K562 (cell line): ENCODE data around the gene DAD1. TPM values are rescaled to one million over a fixed set of nuclear protein-coding genes. Genes with fewer than 3 reads are reported as not detected.

Experiments used
- CBX1 ChIP-seq: sonication (generic); IDR thresholded peaks from 2 replicates; pipeline ENCODE4 v1.6.1; 2016; ENCODE audit warnings: antibody characterized with exemption, low read depth, mild to moderate bottlenecking
- ESRRA ChIP-seq: fragments of 450-650 bp; IDR thresholded peaks from 2 replicates; pipeline ENCODE4 v1.6.1; 2014; ENCODE audit warnings: low read depth, mild to moderate bottlenecking, moderate library complexity, borderline replicate concordance
- FOXJ3 ChIP-seq: sonication (generic); formaldehyde crosslinking; IDR thresholded peaks from 2 replicates; pipeline ENCODE4 v1.4.0; 2020; ENCODE audit warnings: mild to moderate bottlenecking, missing genetic modification reagents
- GABPB2 ChIP-seq: fragments of 250-450 bp; sonication (Bioruptor Pico); conservative IDR thresholded peaks from 2 replicates; pipeline ENCODE4 v1.5.1; 2021; ENCODE audit warnings: mild to moderate bottlenecking
- ILF3 ChIP-seq: fragments of 450-650 bp; IDR thresholded peaks from 2 replicates; pipeline ENCODE4 v1.6.1; 2018; ENCODE audit warnings: antibody characterized with exemption, mild to moderate bottlenecking, moderate library complexity, borderline replicate concordance
- MEIS2 ChIP-seq: fragments of 450-650 bp; IDR thresholded peaks from 2 replicates; pipeline ENCODE4 v1.6.1; 2014; ENCODE audit warnings: mild to moderate bottlenecking; ENCODE audit not compliant: partially characterized antibody
- POLR3G ChIP-seq: IDR thresholded peaks from 2 replicates; pipeline ENCODE4 v1.6.1; 2011; ENCODE audit not compliant: insufficient read length, insufficient replicate concordance; ENCODE audit errors: extremely low read depth
- RCOR1 ChIP-seq, 2 experiments: IDR thresholded peaks; 2 replicates each; pipeline ENCODE4 v1.6.1; 2012; ENCODE audit warnings: low read depth in 2 of 2, low read length in 2 of 2, borderline replicate concordance in 1 of 2, improper control_type of control experiment in 1 of 2
- SMARCB1 ChIP-seq: IDR thresholded peaks from 2 replicates; pipeline ENCODE4 v1.6.1; 2011; ENCODE audit warnings: improper control_type of control experiment, low read depth; ENCODE audit not compliant: insufficient read length
- SOX6 ChIP-seq: fragments of 450-650 bp; IDR thresholded peaks from 2 replicates; pipeline ENCODE4 v1.6.1; 2014; ENCODE audit warnings: mild to moderate bottlenecking
- TAF9B ChIP-seq: fragments of 450-650 bp; IDR thresholded peaks from 2 replicates; pipeline ENCODE4 v1.6.1; 2018; ENCODE audit warnings: mild to moderate bottlenecking; ENCODE audit not compliant: partially characterized antibody
- THAP12 ChIP-seq: fragments of 250-450 bp; sonication (Bioruptor Pico); IDR thresholded peaks from 2 replicates; pipeline ENCODE4 v1.9.0; 2021; ENCODE audit warnings: mild to moderate bottlenecking, inconsistent platforms
- THRAP3 ChIP-seq: fragments of 450-650 bp; IDR thresholded peaks from 2 replicates; pipeline ENCODE4 v1.6.1; 2016; ENCODE audit warnings: mild to moderate bottlenecking, inconsistent platforms, borderline replicate concordance
- ZFP1 ChIP-seq: fragments of 450-650 bp; formaldehyde crosslinking; IDR thresholded peaks from 2 replicates; pipeline ENCODE4 v1.4.0; 2020; ENCODE audit warnings: mild to moderate bottlenecking, mixed read lengths
- ZFPM2 ChIP-seq: fragments of 250-450 bp; sonication (Bioruptor Pico); IDR thresholded peaks from 2 replicates; pipeline ENCODE4 v1.5.1; 2022; ENCODE audit warnings: mild to moderate bottlenecking
- ZNF197 ChIP-seq: fragments of 200-800 bp; sonication (Bioruptor generic); IDR thresholded peaks from 2 replicates; pipeline ENCODE4 v1.6.1; 2016; ENCODE audit warnings: low read depth, missing genetic modification characterization, missing compliant biosample characterization
- ZNF263 ChIP-seq: sonication (generic); formaldehyde crosslinking; IDR thresholded peaks from 2 replicates; pipeline ENCODE4 v1.8.0; 2022; ENCODE audit warnings: mild to moderate bottlenecking, missing genetic modification reagents, borderline replicate concordance
- ZNF507 ChIP-seq: conservative IDR thresholded peaks from 2 replicates; pipeline ENCODE4 v1.6.1; 2017; ENCODE audit warnings: missing genetic modification characterization, missing compliant biosample characterization
- ZNF644 ChIP-seq: fragments of 200-800 bp; sonication (Bioruptor generic); IDR thresholded peaks from 2 replicates; pipeline ENCODE4 v1.6.1; 2016; ENCODE audit warnings: low read depth, missing genetic modification characterization, missing compliant biosample characterization
- ZNF717 ChIP-seq: fragments of 250-450 bp; sonication (Bioruptor Pico); IDR thresholded peaks from 2 replicates; pipeline ENCODE4 v1.5.0; 2021
- polyA plus RNA-seq, 8 experiments: library from polyadenylated mRNA; depleted of rRNA in 4 of 8; stranded (reverse) in 5 of 8; unstranded in 3 of 8; fragments of >200 nt; fragmentation: Nextera tagmentation in 2 of 8; fragmentation: Illumina TruSeq in 1 of 8; extraction: Ambion mirVana in 2 of 8; extraction: Trizol in 1 of 8; gene quantifications; 2 replicates each; pipeline versions ENCODE4 v1.2.1 to v1.2.3, GENCODE V29; 2011 to 2014; ENCODE audit warnings: inconsistent platforms in 1 of 8, missing spikeins in 1 of 8
- total RNA-seq, 7 experiments: library from RNA; depleted of rRNA in 6 of 7; stranded (reverse); fragments of >200 nt in 6 of 7; fragmentation: Illumina TruSeq in 2 of 7; extraction: Trizol in 2 of 7; gene quantifications; 2 replicates each; pipeline versions ENCODE4 v1.2.1 to v1.2.3, GENCODE V29; 2011 to 2021; ENCODE audit warnings: low replicate concordance in 1 of 7
- TF ChIP-seq, protein P1 (sequence below), 2 experiments: fragments of 200-800 bp in 1 of 2; sonication (Bioruptor generic) in 1 of 2; sonication (generic) in 1 of 2; formaldehyde crosslinking in 1 of 2; IDR thresholded peaks in 1 of 2; conservative IDR thresholded peaks in 1 of 2; 2 replicates each; pipeline versions ENCODE4 v1.5.0 to v1.6.1; 2016 to 2020; ENCODE audit warnings: missing compliant biosample characterization in 1 of 2, missing genetic modification characterization in 1 of 2, missing genetic modification reagents in 1 of 2
- TF ChIP-seq, protein P2 (sequence below): fragments of 450-650 bp; IDR thresholded peaks from 2 replicates; pipeline ENCODE4 v1.6.1; 2016

The DAD1 gene
- total and polyA plus RNA-seq, 9 of the 15 experiments (the other 6 are each of a cell fraction or from before 2014, with no cell fraction given) = 104 to 617 (median 222) TPM

DNA sequence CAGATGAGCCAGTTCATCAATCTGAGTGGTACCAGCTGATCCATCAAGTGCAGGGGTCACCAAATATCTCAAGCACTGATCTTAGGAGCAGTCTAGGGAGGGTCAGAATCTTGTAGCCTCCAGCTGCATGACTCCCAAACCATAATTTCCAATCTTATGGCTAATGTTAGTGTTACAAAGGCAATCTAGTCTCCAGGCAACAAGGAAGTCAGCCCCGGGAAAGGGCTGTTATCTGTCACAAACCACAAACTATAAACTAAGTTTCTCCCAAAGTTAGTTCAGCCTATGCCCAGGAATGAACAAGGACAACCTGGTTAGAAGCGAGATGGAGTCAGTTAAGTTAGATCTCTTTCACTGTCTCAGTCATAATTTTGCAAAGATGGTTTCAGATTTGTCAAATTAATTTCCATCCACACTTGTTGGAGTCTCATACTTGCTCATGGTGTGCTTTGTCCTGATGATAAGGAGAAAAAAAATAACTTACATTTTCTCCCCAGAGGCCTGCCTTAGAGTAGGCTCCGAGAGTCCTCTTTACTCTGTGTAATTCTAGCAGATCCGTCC, 5.2 kb upstream of the DAD1 start (continued):
- TF ChIP-seq, protein P1, sequence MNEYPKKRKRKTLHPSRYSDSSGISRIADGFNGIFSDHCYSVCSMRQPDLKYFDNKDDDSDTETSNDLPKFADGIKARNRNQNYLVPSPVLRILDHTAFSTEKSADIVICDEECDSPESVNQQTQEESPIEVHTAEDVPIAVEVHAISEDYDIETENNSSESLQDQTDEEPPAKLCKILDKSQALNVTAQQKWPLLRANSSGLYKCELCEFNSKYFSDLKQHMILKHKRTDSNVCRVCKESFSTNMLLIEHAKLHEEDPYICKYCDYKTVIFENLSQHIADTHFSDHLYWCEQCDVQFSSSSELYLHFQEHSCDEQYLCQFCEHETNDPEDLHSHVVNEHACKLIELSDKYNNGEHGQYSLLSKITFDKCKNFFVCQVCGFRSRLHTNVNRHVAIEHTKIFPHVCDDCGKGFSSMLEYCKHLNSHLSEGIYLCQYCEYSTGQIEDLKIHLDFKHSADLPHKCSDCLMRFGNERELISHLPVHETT (CRISPR knock-in tag; conservative IDR thresholded peaks at IDR 0.05 in 1 of 2, IDR thresholded peaks at IDR 0.05 in 1 of 2) = peak in 1 of 2 experiments; percentile 57; a peak in 1 of 4 replicates
- no peak for TF ChIP-seq THRAP3
- no peak for TF ChIP-seq TAF9B
- TF ChIP-seq, protein P2, sequence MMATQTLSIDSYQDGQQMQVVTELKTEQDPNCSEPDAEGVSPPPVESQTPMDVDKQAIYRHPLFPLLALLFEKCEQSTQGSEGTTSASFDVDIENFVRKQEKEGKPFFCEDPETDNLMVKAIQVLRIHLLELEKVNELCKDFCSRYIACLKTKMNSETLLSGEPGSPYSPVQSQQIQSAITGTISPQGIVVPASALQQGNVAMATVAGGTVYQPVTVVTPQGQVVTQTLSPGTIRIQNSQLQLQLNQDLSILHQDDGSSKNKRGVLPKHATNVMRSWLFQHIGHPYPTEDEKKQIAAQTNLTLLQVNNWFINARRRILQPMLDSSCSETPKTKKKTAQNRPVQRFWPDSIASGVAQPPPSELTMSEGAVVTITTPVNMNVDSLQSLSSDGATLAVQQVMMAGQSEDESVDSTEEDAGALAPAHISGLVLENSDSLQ = 0 out of 2 replicates have a peak, but pooled peaks have one; percentile 15
- TF ChIP-seq ZFP1 (CRISPR knock-in tag) = no peak
- TF ChIP-seq ESRRA = peak; percentile 28; the same call in 1 of the 2 replicates
- peak; percentile 41; the same call in 1 of the 2 replicates for TF ChIP-seq ZNF644 (tag)
- no peak for TF ChIP-seq ZNF507 (tag)
- no peak for TF ChIP-seq ZNF717 (CRISPR knock-in tag)
- no peak for TF ChIP-seq ZNF263 (CRISPR knock-in tag)
- no peak for TF ChIP-seq GABPB2 (CRISPR knock-in tag)
- peak; percentile 11 for TF ChIP-seq MEIS2
- no peak for TF ChIP-seq SOX6
- TF ChIP-seq CBX1 = no peak
- no peak for TF ChIP-seq ILF3
- no peak for TF ChIP-seq ZNF197 (CRISPR knock-in tag)
- 0 out of 2 replicates have a peak, but pooled peaks have one; percentile 17 for TF ChIP-seq FOXJ3 (CRISPR knock-in tag)
- TF ChIP-seq SMARCB1 = no peak
- TF ChIP-seq ZFPM2 (CRISPR knock-in tag) = no peak
- TF ChIP-seq THAP12 (CRISPR knock-in tag) = no peak
- TF ChIP-seq POLR3G = no peak
- TF ChIP-seq RCOR1 (IDR thresholded peaks at IDR 0.05; ENCODE audit: borderline replicate concordance in 1 of 2, low read depth in 2 of 2, low read length in 2 of 2) = 0 out of 4 replicates have a peak, but pooled peaks of 1 of the 2 experiments have one; percentile 8
